NCI-H524 (cell line): ENCODE results near the gene GBF1.
"Not testable (repeated sequence)": the region's sequence is repeated elsewhere in the genome, so short reads cannot be mapped to it uniquely, and the experiment has no call there.

Source experiments
- DNase-seq, 2 experiments: peaks; one replicate each; lab custom pipeline; 2025; lab: John Stamatoyannopoulos, UW

GBF1 gene

DNA sequence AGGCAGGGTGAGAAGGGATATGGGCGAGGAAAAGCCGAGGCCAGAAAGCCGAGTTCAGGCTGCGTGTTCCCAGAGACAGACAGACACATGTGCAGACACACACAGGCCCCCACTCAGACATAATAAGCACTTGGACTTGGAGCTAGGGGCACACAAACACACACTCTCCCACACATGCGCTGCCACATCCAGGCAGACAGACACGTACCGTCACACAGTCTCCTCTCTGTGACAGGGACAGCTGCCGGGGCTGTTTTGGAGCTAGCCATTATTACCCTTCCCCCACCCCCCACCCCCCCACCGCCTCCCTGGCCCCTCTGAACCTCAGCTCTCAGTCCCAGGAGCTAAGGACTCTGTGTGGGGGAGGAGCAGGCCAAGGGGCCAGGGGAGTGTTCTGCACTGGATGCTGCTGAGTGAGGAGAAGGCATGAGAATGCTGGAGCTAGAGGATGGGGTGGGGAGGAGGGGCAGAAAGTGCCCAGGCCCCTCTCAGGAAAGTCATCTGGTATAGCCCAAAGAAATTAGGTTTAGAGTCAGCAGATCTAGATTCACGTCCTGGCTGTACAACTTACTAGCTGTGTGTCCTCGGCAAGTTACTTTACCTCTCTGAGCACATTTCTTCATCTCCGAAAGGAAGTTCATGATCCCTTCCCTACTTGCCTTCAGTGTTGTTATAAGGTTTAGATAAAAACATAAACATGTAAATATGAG is 10.3 kb upstream of the GBF1 start:
- DNase-seq: peak in 1 of 2 experiments; percentile 6

DNA sequence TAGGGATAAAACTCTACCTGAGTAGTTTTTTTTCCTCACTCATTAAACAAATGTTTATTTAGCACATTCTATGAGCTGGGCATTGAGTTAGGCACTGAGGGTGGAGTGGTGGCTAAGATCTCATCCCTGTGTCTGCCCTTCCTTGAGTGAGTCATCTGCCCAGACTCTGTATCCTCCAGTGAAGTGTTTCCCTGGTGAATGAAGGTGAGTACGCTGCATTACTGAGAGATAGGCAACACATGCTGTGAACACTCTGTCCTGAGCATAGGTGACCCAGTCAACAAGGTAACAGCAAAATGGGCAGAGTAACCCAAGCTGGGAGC is 9.8 kb upstream of the GBF1 start:
- DNase-seq: no peak

DNA sequence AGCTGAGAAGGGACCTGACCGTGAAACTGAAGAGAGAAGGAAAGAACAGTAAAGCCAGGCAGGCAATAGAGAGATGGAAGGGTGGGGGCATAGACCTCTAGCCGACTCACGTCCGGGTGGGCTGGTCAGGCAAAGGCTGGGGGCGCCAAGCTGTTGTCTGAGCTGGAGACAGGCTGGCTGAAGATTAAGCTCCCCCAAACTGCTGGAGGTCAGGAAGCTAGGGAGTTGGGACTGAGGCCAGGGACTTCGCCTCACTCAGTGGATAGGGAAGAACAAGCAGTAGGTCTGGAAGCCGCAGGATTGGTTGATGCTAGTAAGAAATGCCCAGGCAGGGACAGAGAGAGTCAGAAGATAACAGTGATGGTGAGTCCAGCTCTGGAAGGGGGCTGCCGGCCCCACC is 9.3 kb upstream of the GBF1 start:
- no peak for DNase-seq

DNA sequence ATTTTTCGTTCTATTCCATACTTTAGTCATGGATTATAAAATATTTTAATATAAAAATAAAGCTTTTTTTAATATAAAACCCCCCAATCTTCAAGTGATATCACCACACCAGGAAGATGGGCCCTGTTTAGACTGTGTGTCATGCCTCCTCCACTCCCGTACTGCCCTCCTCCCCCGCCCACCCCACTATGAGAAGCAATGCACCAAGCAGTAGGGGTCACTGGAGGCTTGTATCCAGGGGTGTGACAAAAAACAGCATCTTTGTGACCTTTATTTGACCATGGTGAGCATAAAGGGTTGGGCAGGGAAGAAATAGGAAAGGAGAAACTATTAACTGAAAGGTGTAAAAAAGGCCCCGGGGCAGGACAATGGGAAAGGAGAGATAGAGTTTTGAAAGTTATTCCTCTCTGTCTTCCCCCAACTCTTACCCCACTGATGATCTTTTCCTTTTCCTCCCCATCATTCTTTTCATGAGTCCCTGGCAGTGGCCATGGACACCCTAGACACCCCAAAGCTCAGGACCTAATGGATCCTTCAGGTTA is 7.5 kb upstream of the GBF1 start:
- no peak for DNase-seq

- no peak for DNase-seq
These were observed 4.8 kb upstream of the GBF1 start for GRCh38 chr10:102240467-102241031.

- DNase-seq: no peak
These were observed 4.3 kb upstream of the GBF1 start for GRCh38 chr10:102241032-102241443.

GRCh38 chr10:102241444-102242117 is 3.8 kb upstream of the GBF1 start, which contains the start of gene PITX3:
PITX3 (minus strand) TSS chr10:102241512; CDS start chr10:102232080, 9,432 bp downstream.
- peak; percentile 25 to 64 for DNase-seq

GRCh38 chr10:102242118-102242485 is 3.2 kb upstream of the GBF1 start:
- no peak for DNase-seq

DNA sequence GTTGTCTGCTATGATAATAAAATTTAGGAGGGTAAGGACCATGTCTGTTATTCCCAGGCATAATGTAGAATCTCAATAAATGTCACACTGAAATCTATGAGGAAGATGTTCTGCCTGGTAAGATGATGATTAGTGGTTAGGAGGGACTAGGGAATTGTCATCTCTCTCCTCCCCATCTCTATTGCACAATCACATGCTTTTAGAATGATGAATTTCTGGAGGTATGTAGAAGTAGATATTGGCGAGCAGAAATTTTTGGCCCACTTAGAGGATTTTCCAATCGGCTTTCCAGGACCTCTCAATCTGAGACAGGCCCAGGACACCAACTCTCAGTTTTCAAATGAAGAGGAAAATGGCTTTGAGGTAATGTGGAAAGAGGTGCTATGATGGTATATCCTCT is 2.0 kb upstream of the GBF1 start:
- no peak for DNase-seq

GRCh38 chr10:102245932-102246251 is 560 bp downstream of the GBF1 start:
- no peak for DNase-seq

DNA sequence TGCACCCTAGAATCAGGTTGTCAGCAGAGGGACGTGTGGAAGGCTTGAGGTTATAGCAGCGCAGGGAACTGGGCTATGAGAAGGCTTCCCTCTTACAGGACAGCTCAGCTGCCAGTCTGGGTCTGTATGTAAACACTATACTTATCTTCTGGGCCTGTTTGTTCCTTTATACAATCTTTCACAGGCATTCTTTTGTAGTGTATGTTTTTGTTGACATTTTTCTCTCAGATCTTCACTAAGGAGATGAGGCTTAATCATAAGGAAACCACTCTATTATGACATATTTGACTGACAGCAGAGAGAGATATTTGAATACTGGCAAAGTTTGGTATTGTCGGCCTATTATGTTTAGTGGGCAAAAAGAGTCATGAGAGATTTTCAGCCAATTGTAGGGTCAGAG is 929 bp downstream of the GBF1 start:
- no peak for DNase-seq

- no peak for DNase-seq
These were observed 2.4 kb downstream of the GBF1 start for GRCh38 chr10:102247734-102248133.

- not testable (repeated sequence) for DNase-seq
These were observed 7.2 kb downstream of the GBF1 start for GRCh38 chr10:102252508-102252907.

DNA sequence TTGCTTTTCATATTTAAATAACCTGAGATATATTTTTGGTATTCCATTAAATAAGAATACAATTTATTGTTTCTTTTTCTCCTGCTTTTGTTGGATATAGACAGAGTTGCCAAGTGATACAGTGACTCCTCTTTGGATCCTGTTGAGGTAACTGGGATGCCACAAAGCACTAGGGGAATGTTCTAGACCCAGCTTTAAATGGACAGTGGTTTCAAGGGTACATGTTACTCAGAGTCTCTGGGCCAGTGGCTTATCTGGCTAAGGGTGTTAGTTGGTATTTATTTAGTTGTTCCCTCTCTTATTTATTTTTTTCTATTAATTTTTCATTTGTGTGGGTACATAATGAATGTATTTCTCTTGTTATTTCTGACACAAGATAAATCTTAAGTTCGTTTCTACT is 9.1 kb downstream of the GBF1 start:
- DNase-seq: no peak

DNA sequence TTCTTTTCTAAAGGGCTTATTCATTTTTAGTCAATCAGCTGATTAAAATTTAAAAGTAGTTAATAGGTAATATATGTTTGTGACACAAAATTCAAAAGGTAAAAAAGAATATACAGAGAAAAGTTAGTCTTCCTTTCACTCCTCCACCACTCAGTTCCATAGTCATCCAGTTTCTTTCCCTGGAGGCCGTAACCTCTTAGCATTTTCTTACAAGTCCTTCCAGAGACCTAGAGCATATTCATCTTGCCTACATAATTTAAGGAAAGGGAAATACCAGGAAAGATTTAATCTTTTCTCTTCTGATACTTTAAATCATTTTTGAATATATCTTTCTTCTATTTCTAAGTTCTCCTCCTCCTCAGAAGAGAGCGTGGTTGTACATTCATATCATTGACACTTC is 10.1 kb downstream of the GBF1 start:
- no peak for DNase-seq

DNA sequence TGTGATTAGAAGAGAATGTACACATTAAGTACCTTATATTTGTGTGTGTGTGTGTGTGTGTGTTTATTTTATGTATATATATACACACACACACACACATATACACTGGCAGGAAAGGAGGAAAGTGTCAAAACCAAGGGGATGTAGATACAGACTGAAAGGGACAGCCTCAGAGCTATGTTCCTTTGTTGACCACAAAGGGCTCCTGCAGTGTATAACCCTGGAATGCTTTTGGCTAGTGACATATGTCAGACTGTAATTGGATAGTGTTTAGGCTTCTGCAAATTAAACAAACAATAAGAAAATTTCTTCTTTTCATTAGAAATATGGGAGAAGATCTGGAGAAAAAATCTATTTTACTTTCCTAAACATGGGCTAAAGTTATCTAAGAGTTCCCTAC is 15.9 kb downstream of the GBF1 start:
- no peak for DNase-seq

DNA sequence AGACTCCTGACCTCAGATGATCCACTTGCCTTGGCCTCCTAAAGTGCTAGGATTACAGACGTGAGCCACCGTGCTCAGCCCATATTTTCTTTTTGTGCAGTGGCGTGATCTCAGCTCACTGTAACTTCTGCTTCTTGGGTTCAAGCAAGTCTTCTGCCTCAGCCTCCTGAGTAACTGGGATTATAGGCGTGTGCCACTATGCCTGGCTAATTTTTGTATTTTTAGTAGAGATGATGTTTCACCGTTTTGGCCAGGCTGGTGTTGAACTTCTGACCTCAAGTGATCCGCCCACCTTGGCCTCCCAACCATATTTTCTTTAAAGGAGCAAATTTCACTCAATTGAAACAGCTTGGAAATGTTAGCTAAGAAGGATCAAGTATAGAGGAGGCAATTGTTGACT is 16.5 kb downstream of the GBF1 start:
- DNase-seq: no peak

- no peak for DNase-seq
These were observed 17.5 kb downstream of the GBF1 start for GRCh38 chr10:102262744-102263370.

GRCh38 chr10:102264371-102264770 is 19.0 kb downstream of the GBF1 start:
- DNase-seq: no peak

DNA sequence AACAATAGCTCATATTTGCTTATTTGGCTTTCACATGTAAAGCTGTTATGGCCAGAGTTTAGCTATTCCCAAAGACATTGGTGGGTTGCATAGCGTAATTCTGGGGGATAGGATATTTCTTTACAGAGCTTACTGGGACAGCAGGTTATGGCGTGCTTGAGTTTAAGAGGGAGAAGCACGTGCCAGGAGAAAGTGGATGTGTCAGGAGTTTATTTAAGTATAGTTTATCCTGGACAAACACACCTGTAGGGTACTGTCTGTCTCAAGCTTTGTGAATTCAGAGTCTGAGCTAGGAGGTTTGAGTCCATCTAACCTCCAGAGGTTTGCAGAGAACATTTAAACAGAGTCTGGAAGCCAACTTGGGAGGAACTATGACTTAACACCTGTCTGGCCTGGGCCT is 21.3 kb downstream of the GBF1 start:
- no peak for DNase-seq

GRCh38 chr10:102267748-102268147 is 22.4 kb downstream of the GBF1 start:
- DNase-seq: no peak

DNA sequence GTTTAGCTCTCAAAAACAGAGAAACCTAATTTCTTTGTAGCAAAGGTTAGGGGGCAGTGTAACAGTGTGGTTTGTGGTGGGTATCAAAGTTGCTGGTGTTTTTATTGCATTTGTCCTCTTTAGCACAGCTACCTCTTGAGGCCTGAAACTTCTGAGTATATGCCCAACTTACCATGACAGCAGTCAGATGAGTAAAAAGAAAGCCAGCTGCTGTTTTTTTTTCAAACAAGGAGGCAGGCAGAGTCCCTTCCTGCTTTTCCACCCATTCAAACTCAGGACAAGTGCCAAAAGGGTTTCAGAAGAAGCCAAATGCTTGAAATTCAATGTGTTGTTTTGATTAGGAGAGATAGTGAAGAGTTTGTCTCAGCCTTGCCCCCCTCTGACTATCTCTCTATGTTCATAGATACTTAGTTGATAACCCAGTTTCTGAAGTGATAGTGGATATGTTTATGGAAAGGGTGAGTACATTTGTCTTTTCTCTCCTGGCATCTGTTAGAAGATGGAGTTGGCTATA is 23.1 kb downstream of the GBF1 start:
- DNase-seq: no peak

- no peak for DNase-seq
These were observed 23.7 kb downstream of the GBF1 start for GRCh38 chr10:102269017-102269416.
